Measurements from ENCODE around the gene CHIC1.

GRCh38 chrX:73683236-73683859, 120.4 kb downstream of the CHIC1 start:
- TF ChIP-seq HMGXB4 (CRISPR knock-in tag; IDR thresholded peaks at IDR 0.05) (no peak), ATF3 (CRISPR knock-in tag; conservative IDR thresholded peaks at IDR 0.05) (no peak), ZNF512 (CRISPR knock-in tag; IDR thresholded peaks at IDR 0.05; ENCODE audit: borderline replicate concordance) (no peak), CREB1 (CRISPR knock-in tag; IDR thresholded peaks at IDR 0.05) (no peak), CTCF (IDR thresholded peaks at IDR 0.05) (no peak), USF2 (CRISPR knock-in tag; IDR thresholded peaks at IDR 0.05) (no peak), FOXJ3 (CRISPR knock-in tag; IDR thresholded peaks at IDR 0.05; ENCODE audit: borderline replicate concordance) (no peak), ZNF281 (CRISPR knock-in tag; IDR thresholded peaks at IDR 0.05) (no peak)
